Liver (tissue), 3 donors: ENCODE data around the gene RASSF8.

Experiments
- CTCF ChIP-seq: fragments of 150-350 bp; IDR thresholded peaks from 2 replicates; pipeline ENCODE4 v1.5.1; 2017; ENCODE audit warnings: improper control_type of control experiment, low read depth, low read length; ENCODE audit not compliant: missing input control
- RXRA ChIP-seq, 2 donors: IDR thresholded peaks; 2 replicates each; pipeline ENCODE4 v1.6.1; 2017 to 2018; ENCODE audit warnings: antibody characterized with exemption in 2 of 2, mild to moderate bottlenecking in 1 of 2
- donor health status: healthy.
- donor health status: healthy.

- no peak for TF ChIP-seq CTCF
- no peak for TF ChIP-seq RXRA (IDR thresholded peaks at IDR 0.05)
Observed at GRCh38 chr12:26007566-26007965, 49.1 kb downstream of the RASSF8 start.
